ENCODE data around the gene TNS2. TPM values are rescaled to one million over a fixed set of nuclear protein-coding genes. Genes with fewer than 3 reads are reported as not detected.

TNS2 gene
- total and polyA plus RNA-seq, 2 experiments from 2014 or later: 1.8 to 6.9 TPM

DNA sequence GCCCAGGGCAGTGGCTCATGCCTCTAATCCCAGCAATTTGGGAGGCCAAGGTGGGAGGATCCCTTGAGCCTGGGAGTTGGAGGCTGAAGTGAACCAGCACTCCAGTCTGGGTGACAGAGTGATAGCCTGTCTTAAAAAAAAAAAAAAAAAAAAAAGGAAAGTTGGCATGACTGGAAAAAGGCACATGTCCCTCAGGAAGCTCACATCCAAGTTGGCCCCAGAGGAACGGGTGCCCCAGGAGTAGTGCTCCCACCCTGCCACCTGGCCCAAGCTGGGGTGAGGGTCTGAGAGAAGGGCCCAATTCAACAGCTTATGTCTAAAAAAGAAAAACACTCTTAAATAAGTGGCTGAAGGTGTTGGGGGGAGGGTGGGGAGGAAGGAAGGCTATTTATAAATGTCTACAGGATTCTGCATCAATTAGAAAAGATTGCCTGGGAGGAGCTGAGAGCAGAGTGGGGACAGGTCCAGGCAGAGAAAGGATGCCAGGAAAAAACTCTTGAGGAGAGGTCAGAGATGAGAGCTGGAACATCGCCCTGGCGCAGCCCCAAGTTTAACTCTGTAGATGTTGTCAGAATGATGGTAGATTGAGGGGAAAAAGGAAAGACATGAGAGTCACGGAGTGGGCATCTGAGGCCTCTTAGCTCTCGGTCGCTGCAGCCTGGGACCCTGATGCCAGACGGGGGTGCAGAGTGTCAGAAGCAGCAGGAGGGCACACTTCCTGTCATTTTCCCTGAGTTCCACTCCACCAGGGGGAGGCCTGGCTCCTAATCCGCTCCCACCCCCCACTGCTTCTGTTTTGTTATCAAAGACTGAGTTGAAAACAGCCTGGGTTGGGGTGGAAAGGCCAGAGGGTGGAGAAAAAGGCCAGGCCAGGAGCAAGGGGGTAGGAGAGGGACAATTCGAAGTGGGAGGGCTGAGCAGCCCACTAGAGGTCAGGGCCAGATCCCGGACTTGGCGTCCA is 22.0 kb downstream of the TNS2 start:
- H3K36me3 Mint-ChIP-seq (ENCODE audit: low read depth): peaks cover 11% of the 10 kb centered on the region
- DNase-seq (ENCODE audit: low spot score): no peak
- H3K27ac Mint-ChIP-seq: no peak overlapping the region
- no peak for TF ChIP-seq JUNB (IDR thresholded peaks at IDR 0.05; ENCODE audit: unreplicated experiment)
- no peak for TF ChIP-seq ZNF114 (CRISPR knock-in tag; IDR thresholded peaks at IDR 0.05)
- peak; percentile 14 to 26; a peak in 3 of 4 replicates for TF ChIP-seq CTCF (conservative IDR thresholded peaks at IDR 0.05; ENCODE audit: low read depth in 2 of 2)
- no peak for TF ChIP-seq EZH2phosphoT487 (IDR thresholded peaks at IDR 0.05; ENCODE audit: unreplicated experiment)
- no peak for TF ChIP-seq ZNF462 (CRISPR knock-in tag; IDR thresholded peaks at IDR 0.05)
- H3K9me3 Mint-ChIP-seq: no peaks in the 10 kb centered on the region
- ATAC-seq: peak; percentile 19
- H3K4me3 Mint-ChIP-seq: no peak overlapping the region; the same call in 2 of the 3 replicates
- H3K36me3 ChIP-seq (ENCODE audit: insufficient read depth): no peaks in the 10 kb centered on the region
- no peak overlapping the region for H2AFZ ChIP-seq
- no peak overlapping the region for H3K4me3 ChIP-seq
- no peak overlapping the region for H3K27ac ChIP-seq (ENCODE audit: low read depth)
- H3K4me1 Mint-ChIP-seq: peaks cover 48% of the 10 kb centered on the region
- H3K27me3 Mint-ChIP-seq (ENCODE audit: insufficient read depth, low read depth, poor library complexity): peaks cover 18% of the 10 kb centered on the region
- H3K9me2 ChIP-seq (ENCODE audit: insufficient read depth): no peaks in the 10 kb centered on the region
- H3K4me2 ChIP-seq: peak overlapping the region; percentile 32; the same call in 1 of the 2 replicates
- 0 out of 2 replicates have a peak, but pooled peaks cover 3% of the 10 kb centered on the region for H3K27me3 ChIP-seq (ENCODE audit: insufficient read depth)
- H3K79me2 ChIP-seq (replicated peaks; ENCODE audit: insufficient read depth): no peaks in the 10 kb centered on the region
- H3F3A ChIP-seq (replicated peaks; ENCODE audit: low read depth): no peaks in the 10 kb centered on the region
- no peaks in the 10 kb centered on the region for H4K20me1 ChIP-seq (replicated peaks; ENCODE audit: insufficient read depth)
- peaks cover 23% of the 10 kb centered on the region for H3K4me1 ChIP-seq (ENCODE audit: insufficient read depth)

Measured in GM23338 (cell line).